ENCODE data around the gene RNASEL. TPM values are rescaled to one million over a fixed set of nuclear protein-coding genes. Genes with fewer than 3 reads are reported as not detected.

Gene RNASEL
- total and polyA plus RNA-seq, 9 of the 15 experiments (the other 6 are each of a cell fraction or from before 2014, with no cell fraction given) = 4.3 to 11.1 (median 7.2) TPM

GRCh38 chr1:182625719-182626504 lies 36.9 kb upstream of the RNASEL start:
- BruUV-seq (replicated peaks) = no TSS peak
- TF ChIP-seq CBX3 (IDR thresholded peaks at IDR 0.05; ENCODE audit: borderline replicate concordance in 1 of 2, low read length in 2 of 2) (no peak), ZNF316 (IDR thresholded peaks at IDR 0.05) (peak; percentile 65), MAFK (IDR thresholded peaks at IDR 0.05; ENCODE audit: low read length) (peak; percentile 46; the same call in 1 of the 2 replicates), TGIF2 (CRISPR knock-in tag; IDR thresholded peaks at IDR 0.05) (no peak), C11orf30 (IDR thresholded peaks at IDR 0.05; ENCODE audit: low read depth) (peak; percentile 43; the same call in 1 of the 2 replicates), MAFG (tag; conservative IDR thresholded peaks at IDR 0.05) (peak; percentile 42; the same call in 1 of the 2 replicates)
- FAIRE-seq = no peak
- no peak overlapping the region for H3K4me3 ChIP-seq
- DNase-seq (ENCODE audit: extremely low read depth in 1 of 4, low spot score in 3 of 4) = no peak
- no peak overlapping the region for H2AFZ ChIP-seq (ENCODE audit: low read depth, low read length)
- no peaks in the 10 kb centered on the region for H3K36me3 ChIP-seq (ENCODE audit: control insufficient read depth, insufficient read depth, low read length)
- ChIA-PET CTCF (ENCODE audit: low intra/inter-chr PET ratio) (no interaction called here), POLR2A (interaction anchor here (0.7 kb wide), 1 partner anchor 11 kb away, joined by 3 read pairs; no protein-coding TSS in a partner anchor)
- in situ Hi-C loops (cut with MboI) (no loop called here), intact Hi-C loops (cut with micrococcal nuclease) (no loop called here)
- 0% methylated on average over 1 of the region's 1 CpG for WGBS (ENCODE audit: insufficient coverage, low coverage, missing lambda C conversion rate)
- H3K9me1 ChIP-seq (ENCODE audit: control insufficient read depth, insufficient read depth, low read length) = no peaks in the 10 kb centered on the region
- no peaks in the 10 kb centered on the region for H3K9me3 ChIP-seq (replicated peaks; ENCODE audit: control insufficient read depth, insufficient read depth, low read depth, low read length)
- H3K27me3 ChIP-seq (ENCODE audit: control insufficient read depth in 2 of 2, insufficient read depth in 2 of 2, low read length in 2 of 2) = peaks cover 12 to 35% of the 10 kb centered on the region in 2 experiments
- H4K20me1 ChIP-seq (replicated peaks; ENCODE audit: control insufficient read depth, insufficient read depth, low read length) = no peaks in the 10 kb centered on the region
- no peaks in the 10 kb centered on the region; a peak in 1 of 5 replicates for H3K4me1 ChIP-seq (replicated peaks in 1 of 2; ENCODE audit: control insufficient read depth in 2 of 2, insufficient read depth in 2 of 2, low read length in 2 of 2)
- no peak for ATAC-seq
- no peak overlapping the region for H3K9ac ChIP-seq (ENCODE audit: insufficient read depth in 1 of 2, low read depth in 2 of 2, low read length in 2 of 2)
- no peaks in the 10 kb centered on the region for H3K79me2 ChIP-seq (ENCODE audit: control insufficient read depth, insufficient read depth, low read length)
- H3K4me2 ChIP-seq (ENCODE audit: insufficient read depth, low read length) = no peak overlapping the region
- no peak overlapping the region for H3K27ac ChIP-seq (ENCODE audit: extremely low read depth, low read depth, low read length)

All from K562 (cell line).